ENCODE results near the gene TSPAN31.
"Not testable (repeated sequence)": the region's sequence is repeated elsewhere in the genome, so short reads cannot be mapped to it uniquely, and the experiment has no call there.

The TSPAN31 gene, protein sequence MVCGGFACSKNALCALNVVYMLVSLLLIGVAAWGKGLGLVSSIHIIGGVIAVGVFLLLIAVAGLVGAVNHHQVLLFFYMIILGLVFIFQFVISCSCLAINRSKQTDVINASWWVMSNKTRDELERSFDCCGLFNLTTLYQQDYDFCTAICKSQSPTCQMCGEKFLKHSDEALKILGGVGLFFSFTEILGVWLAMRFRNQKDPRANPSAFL

DNA sequence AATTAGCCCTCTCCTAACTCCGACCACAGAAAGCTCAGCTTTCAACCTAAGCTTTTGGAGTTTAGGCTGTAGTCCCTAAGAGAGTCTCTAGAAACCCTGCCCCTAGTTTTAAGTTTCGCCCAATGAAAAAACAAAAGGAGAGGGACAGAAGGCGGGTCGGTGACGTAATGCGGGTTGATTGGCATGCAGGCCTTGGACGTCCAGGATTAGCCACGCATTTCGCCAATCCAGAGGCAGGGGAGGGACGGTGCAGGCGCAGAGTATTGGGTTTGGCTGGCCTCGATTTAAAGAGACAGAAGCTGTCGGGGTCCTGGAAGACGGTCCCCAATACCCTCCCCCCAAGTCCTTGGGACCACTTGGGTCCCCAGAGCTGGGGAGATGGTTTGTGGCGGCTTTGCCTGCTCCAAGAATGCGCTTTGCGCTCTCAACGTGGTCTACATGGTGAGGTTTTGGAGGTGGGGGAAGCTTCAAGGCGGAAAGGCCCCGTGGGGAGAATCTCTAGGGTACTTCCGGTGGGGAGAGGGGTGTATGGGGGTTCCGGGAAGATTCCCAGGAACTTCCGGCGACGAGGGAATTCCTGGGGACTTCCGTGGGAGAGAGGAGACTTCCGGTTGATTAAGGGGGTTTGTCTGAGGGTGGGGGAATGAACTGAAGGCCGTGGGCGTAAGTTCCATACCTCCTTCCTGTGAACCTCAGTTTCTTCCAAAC is at the start of gene TSPAN31:
Gene TSPAN31, plus strand, starts transcription at position 263 of the 708 bp plus-strand sequence. Its CDS starts 116 bp downstream, at position 379.
- peak; percentile 86 for DNase-seq (ENCODE audit: low read depth)

DNA sequence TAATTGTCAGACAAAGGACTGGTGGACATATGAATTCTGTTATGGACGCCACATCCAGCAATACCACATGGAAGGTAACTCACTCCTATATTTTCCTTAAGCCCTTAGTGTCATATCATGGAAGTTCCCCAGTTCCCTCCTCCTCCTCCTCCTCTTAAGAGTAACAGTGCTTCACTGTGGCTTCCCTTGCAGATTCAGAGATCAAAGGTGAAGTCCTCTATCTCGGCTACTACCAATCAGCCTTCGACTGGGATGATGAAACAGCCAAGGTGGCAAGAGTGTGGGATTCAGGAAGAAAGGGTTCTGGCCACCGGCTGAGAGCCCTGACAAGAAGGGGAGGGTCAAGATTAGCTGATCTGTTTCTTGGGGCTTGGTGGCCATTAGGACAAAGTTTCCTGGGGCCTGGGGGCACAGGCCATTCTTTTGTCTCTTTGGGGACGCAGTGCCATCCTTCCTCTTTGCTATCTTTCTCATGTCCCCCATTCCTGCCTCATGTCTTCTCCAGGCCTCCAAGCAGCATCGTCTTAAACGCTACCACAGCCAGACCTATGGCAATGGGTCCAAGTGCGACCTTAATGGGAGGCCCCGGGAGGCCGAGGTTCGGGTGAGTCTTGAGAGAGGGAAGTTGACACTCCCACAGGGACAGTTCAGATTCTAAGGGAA is 48.9 kb upstream of the TSPAN31 start:
- DNase-seq (ENCODE audit: low read depth), result no peak

- DNase-seq (ENCODE audit: low read depth), result no peak
Observed at GRCh38 chr12:57697076-57697475, 47.8 kb upstream of the TSPAN31 start.

DNA sequence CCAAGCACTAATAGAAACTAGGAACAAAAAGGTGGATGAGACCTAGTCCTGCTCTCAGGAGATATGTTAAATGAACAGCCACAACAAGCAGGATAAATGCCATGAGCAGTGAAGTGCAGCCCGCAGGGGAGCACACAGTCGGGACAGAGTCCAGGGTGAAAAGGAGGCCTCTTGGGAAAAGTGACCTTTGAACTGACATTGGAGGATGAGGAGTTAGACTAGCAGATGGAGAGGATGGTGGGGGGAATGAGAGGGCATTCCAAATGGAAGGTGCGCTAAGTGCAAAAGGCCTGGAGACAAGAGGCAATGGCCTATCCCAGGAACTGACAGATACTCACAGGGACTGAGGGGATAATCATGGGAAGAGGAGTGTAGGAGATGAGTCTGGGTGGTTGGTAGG is 46.4 kb upstream of the TSPAN31 start:
- DNase-seq (ENCODE audit: low read depth), result no peak

- DNase-seq (ENCODE audit: low read depth), result no peak
Observed at GRCh38 chr12:57700317-57700716, 44.5 kb upstream of the TSPAN31 start.

DNA sequence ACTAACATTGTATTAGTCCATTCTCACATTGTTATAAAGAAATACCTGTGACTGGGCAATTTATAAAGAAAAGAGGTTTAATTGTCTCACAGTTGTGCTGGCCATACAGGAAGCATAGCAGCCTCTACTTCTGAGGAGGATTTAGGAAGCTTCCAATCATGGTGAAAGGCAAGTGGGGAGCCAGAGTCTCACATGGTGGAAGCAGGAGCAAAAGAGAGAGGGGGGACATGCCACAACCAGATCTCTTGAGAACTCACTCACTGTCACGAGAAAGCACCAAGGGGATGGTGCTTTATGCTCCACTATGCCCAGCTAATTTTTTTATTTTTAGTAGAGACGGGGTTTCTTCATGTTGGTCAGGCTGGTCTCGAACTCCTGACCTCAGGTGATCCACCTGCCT is 37.6 kb upstream of the TSPAN31 start:
- no peak for DNase-seq (ENCODE audit: low read depth)

DNA sequence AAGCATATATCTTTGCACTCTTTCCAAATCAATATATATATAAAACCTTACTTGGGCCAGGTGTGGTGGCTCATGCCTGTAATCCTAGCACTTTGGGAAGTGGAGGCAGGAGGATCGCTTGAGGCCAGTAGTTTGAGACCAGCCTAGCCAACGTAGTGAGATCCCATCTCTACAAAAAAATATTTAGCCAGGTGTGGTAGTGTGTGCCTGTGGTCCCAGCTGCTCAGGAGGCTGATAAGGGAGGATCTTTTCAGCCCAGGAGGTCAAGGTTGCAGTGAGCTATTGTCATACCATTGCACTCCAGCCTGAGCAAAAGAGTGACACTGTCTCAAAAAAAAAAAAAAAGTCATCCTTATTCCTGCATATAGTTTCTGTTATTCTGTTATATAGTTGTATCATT is 36.5 kb upstream of the TSPAN31 start:
- DNase-seq (ENCODE audit: low read depth), result no peak

- no peak for DNase-seq (ENCODE audit: low read depth)
Observed at GRCh38 chr12:57712701-57713100, 32.1 kb upstream of the TSPAN31 start.

DNA sequence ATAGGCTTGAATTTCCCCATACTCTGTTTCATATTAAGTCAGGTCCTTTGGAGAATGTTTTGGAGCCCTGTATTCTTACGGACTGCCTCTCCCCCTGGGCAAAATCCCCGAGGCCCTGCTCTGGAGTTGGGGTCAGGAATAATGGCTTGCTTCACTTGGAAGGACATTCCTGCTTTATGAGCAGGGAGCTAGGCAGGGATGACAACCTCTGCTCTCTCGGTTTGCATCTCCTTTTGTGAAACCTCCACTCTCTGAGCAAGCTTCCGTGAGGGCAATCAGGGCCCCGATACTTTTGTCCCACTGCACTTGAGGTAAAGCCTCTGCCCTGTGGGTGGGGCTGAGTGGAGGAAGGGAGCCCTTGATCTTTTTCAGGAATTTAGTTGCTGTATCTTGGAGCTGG is 31.6 kb upstream of the TSPAN31 start:
- DNase-seq (ENCODE audit: low read depth), result no peak

DNA sequence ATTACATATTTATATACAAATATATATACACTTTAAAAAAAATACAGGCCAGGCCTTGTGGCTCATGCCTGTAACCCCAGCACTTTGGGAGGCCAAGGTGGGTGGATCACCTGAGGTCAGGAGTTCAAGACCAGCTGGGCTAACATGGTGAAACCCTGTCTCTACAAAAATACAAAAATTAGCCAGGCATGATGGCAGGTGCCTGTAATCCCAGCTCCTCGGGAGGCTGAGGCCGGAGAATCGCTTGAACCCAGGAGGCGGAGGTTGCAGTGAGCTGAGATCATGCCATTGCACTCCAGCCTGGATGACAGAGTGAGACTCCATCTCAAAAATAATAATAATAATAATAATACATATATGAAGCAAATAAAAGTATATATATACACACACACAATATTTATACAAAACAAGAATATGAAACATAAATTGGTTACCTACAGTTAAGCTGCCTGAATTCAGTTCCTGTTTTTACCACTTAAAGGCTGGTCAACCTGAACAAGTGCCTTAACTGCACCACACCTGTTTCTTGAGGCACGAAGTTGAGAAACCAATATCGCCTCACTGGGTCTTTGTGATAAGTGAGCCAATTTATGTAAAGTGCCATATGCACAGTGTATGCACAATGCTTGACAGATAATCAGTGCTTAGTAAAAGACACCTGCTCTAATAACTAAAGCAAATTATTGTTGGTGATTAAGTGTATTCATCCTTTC is 29.6 kb upstream of the TSPAN31 start:
- not testable (repeated sequence) for DNase-seq (ENCODE audit: low read depth)

DNA sequence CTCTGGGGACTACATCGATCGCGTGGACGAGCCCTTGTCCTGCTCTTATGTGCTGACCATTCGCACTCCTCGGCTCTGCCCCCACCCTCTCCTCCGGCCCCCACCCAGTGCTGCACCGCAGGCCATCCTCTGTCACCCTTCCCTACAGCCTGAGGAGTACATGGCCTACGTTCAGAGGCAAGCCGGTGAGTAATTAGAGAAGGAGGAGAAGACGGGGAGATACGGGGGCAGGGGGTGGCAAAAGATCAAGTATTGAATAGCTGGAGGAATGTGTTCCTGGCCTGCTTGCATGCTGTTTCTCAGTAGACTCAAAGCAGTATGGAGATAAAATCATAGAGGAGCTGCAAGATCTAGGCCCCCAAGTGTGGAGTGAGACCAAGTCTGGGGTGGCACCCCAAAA is 29.1 kb upstream of the TSPAN31 start:
- DNase-seq (ENCODE audit: low read depth), result no peak

- no peak for DNase-seq (ENCODE audit: low read depth)
Observed at GRCh38 chr12:57716305-57716704, 28.5 kb upstream of the TSPAN31 start.

DNA sequence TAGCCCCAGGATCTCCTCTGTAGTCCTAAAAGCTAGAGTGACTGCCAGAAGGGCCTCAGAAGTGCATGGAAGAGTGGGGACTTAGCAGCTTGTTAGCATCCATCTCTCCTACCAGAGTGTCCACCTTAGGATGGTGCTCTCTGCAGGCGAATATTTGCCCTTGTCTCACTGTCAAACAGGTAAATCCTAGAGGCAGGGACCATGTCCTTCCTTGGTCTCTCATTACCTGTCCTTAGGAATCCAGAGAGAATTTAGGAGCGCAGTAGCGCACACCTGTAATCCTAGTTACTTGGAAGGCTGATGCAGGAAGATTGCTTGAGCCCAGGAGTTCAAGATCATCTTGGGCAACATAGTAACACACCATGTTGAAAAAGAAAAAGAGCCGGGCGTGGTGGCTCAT is 27.7 kb upstream of the TSPAN31 start:
- DNase-seq (ENCODE audit: low read depth), result no peak

DNA sequence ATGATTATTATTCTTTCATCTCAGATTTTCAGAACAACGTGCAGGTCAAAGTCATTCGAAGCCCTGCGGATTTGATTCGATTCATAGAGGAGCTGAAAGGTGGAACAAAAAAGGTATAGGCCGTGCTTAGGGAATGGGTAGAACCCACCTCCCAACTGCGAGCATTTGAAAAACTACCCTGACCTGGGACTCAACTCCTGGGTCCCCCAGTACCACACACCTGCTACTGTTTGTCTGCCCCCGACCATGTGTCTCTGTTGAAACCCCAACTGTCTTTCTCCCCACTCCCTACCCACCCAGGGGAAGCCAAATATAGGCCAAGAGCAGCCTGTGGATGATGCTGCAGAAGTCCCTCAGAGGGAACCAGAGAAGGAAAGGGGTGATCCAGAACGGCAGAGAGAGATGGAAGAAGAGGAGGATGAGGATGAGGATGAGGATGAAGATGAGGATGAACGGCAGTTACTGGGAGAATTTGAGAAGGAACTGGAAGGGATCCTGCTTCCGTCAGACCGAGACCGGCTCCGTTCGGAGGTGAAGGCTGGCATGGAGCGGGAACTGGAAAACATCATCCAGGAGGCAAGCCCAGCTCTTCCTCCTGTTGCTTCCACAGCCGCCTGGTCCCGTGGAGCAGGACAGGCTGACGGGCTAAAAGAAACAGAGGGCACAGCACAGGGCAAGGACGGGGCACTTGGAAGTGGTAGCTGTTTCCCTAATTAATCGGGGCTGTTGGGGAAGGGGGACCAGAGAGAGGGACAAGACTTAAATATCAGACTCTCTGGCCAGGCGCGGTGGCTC is 26.8 kb upstream of the TSPAN31 start:
- no peak for DNase-seq (ENCODE audit: low read depth)

GRCh38 chr12:57718641-57719528 is 26.0 kb upstream of the TSPAN31 start:
- no peak for DNase-seq (ENCODE audit: low read depth)

GRCh38 chr12:57719777-57720605 is 24.8 kb upstream of the TSPAN31 start:
- no peak for DNase-seq (ENCODE audit: low read depth)

DNA sequence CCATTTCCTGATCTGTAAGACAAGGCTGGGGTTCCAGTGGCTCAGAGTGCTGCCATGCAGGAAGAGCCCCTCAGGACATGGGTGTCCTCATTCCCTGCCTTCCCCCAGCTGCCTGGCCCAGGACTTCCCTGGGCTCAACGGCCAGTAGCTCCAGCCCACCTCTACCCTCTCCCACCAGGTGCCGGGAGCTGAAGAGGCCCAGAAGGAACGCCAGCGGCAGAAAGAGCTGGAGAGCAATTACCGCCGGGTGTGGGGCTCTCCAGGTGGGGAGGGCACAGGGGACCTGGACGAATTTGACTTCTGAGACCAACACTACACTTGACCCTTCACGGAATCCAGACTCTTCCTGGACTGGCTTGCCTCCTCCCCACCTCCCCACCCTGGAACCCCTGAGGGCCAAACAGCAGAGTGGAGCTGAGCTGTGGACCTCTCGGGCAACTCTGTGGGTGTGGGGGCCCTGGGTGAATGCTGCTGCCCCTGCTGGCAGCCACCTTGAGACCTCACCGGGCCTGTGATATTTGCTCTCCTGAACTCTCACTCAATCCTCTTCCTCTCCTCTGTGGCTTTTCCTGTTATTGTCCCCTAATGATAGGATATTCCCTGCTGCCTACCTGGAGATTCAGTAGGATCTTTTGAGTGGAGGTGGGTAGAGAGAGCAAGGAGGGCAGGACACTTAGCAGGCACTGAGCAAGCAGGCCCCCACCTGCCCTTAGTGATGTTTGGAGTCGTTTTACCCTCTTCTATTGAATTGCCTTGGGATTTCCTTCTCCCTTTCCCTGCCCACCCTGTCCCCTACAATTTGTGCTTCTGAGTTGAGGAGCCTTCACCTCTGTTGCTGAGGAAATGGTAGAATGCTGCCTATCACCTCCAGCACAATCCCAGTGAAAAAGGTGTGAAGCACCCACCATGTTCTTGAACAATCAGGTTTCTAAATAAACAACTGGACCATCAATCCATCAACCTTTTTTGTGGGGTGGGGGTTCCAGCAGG is 23.9 kb upstream of the TSPAN31 start:
- DNase-seq (ENCODE audit: low read depth), result no peak

DNA sequence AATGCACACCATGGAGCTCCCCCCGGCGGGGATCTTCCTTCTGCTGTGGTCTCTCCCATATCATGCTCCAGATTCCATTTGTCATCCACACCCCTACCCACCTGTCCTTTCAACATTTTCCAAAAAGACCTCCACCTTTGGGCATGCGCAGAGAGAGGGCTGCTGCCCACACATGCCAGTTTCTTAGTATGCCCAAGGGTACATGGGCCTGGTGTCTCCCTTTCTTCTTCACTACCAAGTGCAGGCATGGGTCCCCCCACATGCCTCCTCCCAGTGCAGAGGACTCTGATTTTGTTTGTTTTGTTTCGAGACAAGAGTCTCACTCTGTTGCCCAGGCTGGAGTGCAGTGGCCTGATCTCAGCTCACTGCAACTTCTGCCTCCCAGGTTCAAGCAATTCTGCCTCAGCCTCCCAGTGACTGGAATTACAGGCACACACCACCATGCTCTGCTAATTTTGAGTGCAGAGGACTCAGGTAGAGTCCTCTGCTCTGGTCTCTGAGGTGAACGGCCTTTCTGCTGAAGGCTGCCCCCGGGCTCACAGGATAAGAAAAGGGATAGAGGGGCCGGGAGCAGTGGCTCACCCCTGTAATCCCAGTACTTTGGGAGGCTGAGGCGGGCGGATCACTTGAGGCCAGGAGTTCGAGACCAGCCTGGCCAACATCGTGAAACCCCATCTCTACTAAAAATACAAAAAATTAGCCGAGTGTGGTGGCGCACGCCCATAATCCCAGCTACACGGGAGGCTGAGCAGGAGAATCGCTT is 22.8 kb upstream of the TSPAN31 start:
- not testable (repeated sequence) for DNase-seq (ENCODE audit: low read depth)
